Hepatocyte (in vitro differentiated cells): Measurements from ENCODE around the gene PIK3C2G.

Experiments used
- CTCF ChIP-seq: fragments of 200-600 bp; sonication (generic); IDR thresholded peaks from 2 replicates; pipeline ENCODE4 v1.5.1; 2016; ENCODE audit warnings: antibody characterized with exemption, mild to moderate bottlenecking; ENCODE audit not compliant: poor library complexity
- EZH2 ChIP-seq: fragments of 200-600 bp; sonication (generic); IDR thresholded peaks from 2 replicates; pipeline ENCODE4 v1.6.1; 2016; ENCODE audit warnings: antibody characterized with exemption, mild to moderate bottlenecking, borderline replicate concordance

GRCh38 chr12:18601962-18602361, 340.6 kb downstream of the PIK3C2G start:
- TF ChIP-seq CTCF (no peak), EZH2 (no peak)
